Natural killer cell (primary cell): Measurements from ENCODE around the gene COL5A1. TPM values are rescaled to one million over a fixed set of nuclear protein-coding genes. Genes with fewer than 3 reads are reported as not detected.

ENCODE experiments used
- ATAC-seq, 3 donors: fragments of 150-1000 bp in 2 of 3; fragments of 200-7000 bp in 1 of 3; cut with Tn5 transposase; 1 replicate in 1 of 3; 2 replicates in 2 of 3; pipeline ENCODE4 v1.10.0; 2021; ENCODE audit warnings: mild to moderate bottlenecking in 2 of 3, moderate library complexity in 2 of 3
- DNase-seq, 2 donors: peaks; one replicate each; pipeline versions ENCODE4 v3.0.0 to v3.0.0-alpha.2; 2013 to 2021; ENCODE audit warnings: mixed read lengths in 1 of 2
- H3K27ac ChIP-seq: one replicate; pipeline ENCODE4 v1.5.1; 2013; ENCODE audit warnings: mild to moderate bottlenecking, low read length
- H3K27me3 ChIP-seq: one replicate; pipeline ENCODE4 v1.6.1; 2013; ENCODE audit warnings: low read length; ENCODE audit not compliant: control insufficient read depth, insufficient read depth
- H3K36me3 ChIP-seq: one replicate; pipeline ENCODE4 v1.6.1; 2013; ENCODE audit warnings: low read length; ENCODE audit not compliant: control insufficient read depth, insufficient read depth
- H3K4me1 ChIP-seq: one replicate; pipeline ENCODE4 v1.6.1; 2013; ENCODE audit warnings: low read length; ENCODE audit not compliant: control insufficient read depth, insufficient read depth
- H3K4me3 ChIP-seq: one replicate; pipeline ENCODE4 v1.5.1; 2013; ENCODE audit warnings: low read length
- H3K9me3 ChIP-seq: one replicate; pipeline ENCODE4 v1.6.1; 2013; ENCODE audit warnings: low read length; ENCODE audit not compliant: control insufficient read depth, insufficient read depth
- H3K27ac Mint-ChIP-seq, 2 donors: one replicate each; pipeline ENCODE4 v1.8.0; 2022; ENCODE audit warnings: mild to moderate bottlenecking in 2 of 2, mixed read lengths in 2 of 2, moderate library complexity in 1 of 2
- H3K27me3 Mint-ChIP-seq, 2 donors: one replicate each; pipeline ENCODE4 v1.8.0; 2022; ENCODE audit warnings: low read depth in 2 of 2, mixed read lengths in 2 of 2
- H3K36me3 Mint-ChIP-seq: one replicate; pipeline ENCODE4 v1.8.0; 2022; ENCODE audit warnings: mixed read lengths
- H3K4me1 Mint-ChIP-seq, 2 donors: one replicate each; pipeline ENCODE4 v1.8.0; 2022; ENCODE audit warnings: mixed read lengths in 2 of 2
- H3K4me3 Mint-ChIP-seq: one replicate; pipeline ENCODE4 v1.8.0; 2022; ENCODE audit warnings: mild to moderate bottlenecking, moderate library complexity, mixed read lengths
- H3K9me3 Mint-ChIP-seq, 2 donors: one replicate each; pipeline ENCODE4 v1.8.0; 2022; ENCODE audit warnings: mixed read lengths in 2 of 2
- CTCF ChIP-seq: fragments of 200-600 bp; IDR thresholded peaks from one replicate; pipeline ENCODE4 v1.8.0; 2022; ENCODE audit warnings: antibody characterized with exemption
- WGBS: methylation state at CpG from one replicate; pipeline ENCODE4 v1.1.7; 2013; ENCODE audit warnings: missing lambda C conversion rate; ENCODE audit not compliant: insufficient coverage; 5-methylcytosine and 5-hydroxymethylcytosine counted together
- intact Hi-C: fragments of 100-400 bp; cut with micrococcal nuclease; formaldehyde crosslinking; loops from one replicate; pipeline ENCODE4 v1.14.2; 2022
- total RNA-seq, 4 donors: library from RNA; stranded (reverse); fragments of 120-200 nt in 1 of 4; gene quantifications; one replicate each; pipeline versions ENCODE4 v1.2.3 to v1.2.4, GENCODE V29; 2013 to 2022

COL5A1 gene
- total RNA-seq, 3 donors from 2014 or later (not counting 1 experiment from before 2014, with no cell fraction given) = 0.11 to 0.28 (median 0.23) TPM

DNA sequence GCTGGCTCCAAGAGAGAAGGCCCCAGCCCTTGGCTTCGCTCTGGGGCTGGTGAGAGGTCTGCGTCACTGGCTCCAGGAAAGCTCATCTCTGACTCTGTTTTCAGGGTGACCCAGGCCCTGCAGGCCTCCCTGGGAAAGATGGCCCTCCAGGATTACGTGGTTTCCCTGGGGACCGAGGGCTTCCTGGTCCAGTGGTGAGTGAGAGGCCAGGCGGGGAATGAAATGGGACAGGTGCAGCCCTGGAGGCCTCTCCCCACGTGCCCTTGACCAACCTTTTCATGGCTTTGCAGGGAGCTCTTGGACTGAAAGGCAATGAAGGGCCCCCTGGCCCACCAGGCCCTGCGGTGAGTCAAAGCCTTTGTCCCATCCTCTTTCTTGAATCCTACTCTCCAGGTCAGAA, 163.3 kb downstream of the COL5A1 start:
- no peak for ATAC-seq
- no peak overlapping the region for H3K4me3 ChIP-seq
- intact Hi-C loops = no loop called here

GRCh38 chr9:134807716-134808446, 166.3 kb downstream of the COL5A1 start:
- H3K4me3 Mint-ChIP-seq = no peak overlapping the region
- Histone ChIP-seq H3K4me1 (no peaks in the 10 kb centered on the region), H3K36me3 (no peaks in the 10 kb centered on the region), H3K4me3 (no peak overlapping the region), H3K27me3 (no peaks in the 10 kb centered on the region), H3K9me3 (no peaks in the 10 kb centered on the region), H3K27ac (no peak overlapping the region)
- H3K27ac Mint-ChIP-seq = no peak overlapping the region
- TF ChIP-seq CTCF = no peak
- no peak for ATAC-seq
- WGBS = 85% methylated on average over 9 of the region's 9 CpGs
- no peak for DNase-seq
- H3K9me3 Mint-ChIP-seq = no peaks in the 10 kb centered on the region
- H3K4me1 Mint-ChIP-seq = no peaks in the 10 kb centered on the region
- no peaks in the 10 kb centered on the region for H3K27me3 Mint-ChIP-seq
- no peaks in the 10 kb centered on the region for H3K36me3 Mint-ChIP-seq
- intact Hi-C loops = no loop called here

More for the DNA sequence above, 163.3 kb downstream of the COL5A1 start:
- H3K27ac ChIP-seq = no peak overlapping the region
- Mint-ChIP-seq H3K27me3 (no peaks in the 10 kb centered on the region), H3K4me3 (no peak overlapping the region), H3K4me1 (no peaks in the 10 kb centered on the region), H3K27ac (no peak overlapping the region), H3K36me3 (no peaks in the 10 kb centered on the region), H3K9me3 (no peaks in the 10 kb centered on the region)
- no peaks in the 10 kb centered on the region for H3K9me3 ChIP-seq
- H3K4me1 ChIP-seq = no peaks in the 10 kb centered on the region
- 89% methylated on average over 7 of the region's 7 CpGs for WGBS
- H3K27me3 ChIP-seq = no peaks in the 10 kb centered on the region
- DNase-seq = no peak
- no peaks in the 10 kb centered on the region for H3K36me3 ChIP-seq
- no peak for TF ChIP-seq CTCF

GRCh38 chr9:134808447-134808792, 166.8 kb downstream of the COL5A1 start:
- DNase-seq (no peak), ATAC-seq (no peak)
- no peak overlapping the region for H3K27ac ChIP-seq
- H3K27me3 Mint-ChIP-seq = no peaks in the 10 kb centered on the region
- no peaks in the 10 kb centered on the region for H3K36me3 Mint-ChIP-seq
- no peaks in the 10 kb centered on the region for H3K27me3 ChIP-seq
- no peaks in the 10 kb centered on the region for H3K9me3 ChIP-seq
- H3K4me1 Mint-ChIP-seq = no peaks in the 10 kb centered on the region
- intact Hi-C loops = no loop called here
- H3K27ac Mint-ChIP-seq = no peak overlapping the region
- no peaks in the 10 kb centered on the region for H3K36me3 ChIP-seq
- TF ChIP-seq CTCF = no peak
- no peak overlapping the region for H3K4me3 Mint-ChIP-seq
- no peak overlapping the region for H3K4me3 ChIP-seq
- H3K4me1 ChIP-seq = no peaks in the 10 kb centered on the region
- WGBS = 85% methylated on average over 6 of the region's 6 CpGs
- no peaks in the 10 kb centered on the region for H3K9me3 Mint-ChIP-seq

GRCh38 chr9:134809292-134809691, 167.7 kb downstream of the COL5A1 start:
- Mint-ChIP-seq H3K27ac (no peak overlapping the region), H3K36me3 (no peaks in the 10 kb centered on the region), H3K4me3 (no peak overlapping the region), H3K9me3 (no peaks in the 10 kb centered on the region), H3K4me1 (no peaks in the 10 kb centered on the region), H3K27me3 (no peaks in the 10 kb centered on the region)
- intact Hi-C loops = no loop called here
- 95% methylated on average over 15 of the region's 15 CpGs for WGBS
- no peak for TF ChIP-seq CTCF
- Histone ChIP-seq H3K27ac (no peak overlapping the region), H3K4me3 (no peak overlapping the region), H3K36me3 (no peaks in the 10 kb centered on the region), H3K27me3 (no peaks in the 10 kb centered on the region), H3K9me3 (no peaks in the 10 kb centered on the region), H3K4me1 (no peaks in the 10 kb centered on the region)
- no peak for ATAC-seq
- DNase-seq = no peak
